Activated CD4-positive, alpha-beta memory T cell treated with anti-CD3 and anti-CD28 coated beads for 36 hours (primary cell): Measurements from ENCODE around the gene IVD. TPM values are rescaled to one million over a fixed set of nuclear protein-coding genes. Genes with fewer than 3 reads are reported as not detected.

Experiments
- CTCF ChIA-PET: fragments of 350-600 bp; sonication (Branson Sonifier 250); formaldehyde crosslinking; loops from one replicate; lab custom pipeline; 2021; ENCODE audit warnings: antibody characterized with exemption, inconsistent platforms; lab: Charles Lee
- POLR2A ChIA-PET: fragments of 350-600 bp; sonication (Branson Sonifier 250); formaldehyde crosslinking; loops from one replicate; lab custom pipeline; 2021; ENCODE audit warnings: antibody characterized with exemption; lab: Charles Lee
- DNase-seq: peaks from one replicate; pipeline ENCODE4 v3.0.0-alpha.2; 2020
- H3K27ac Mint-ChIP-seq: one replicate; pipeline ENCODE4 v1.8.0; 2021; ENCODE audit warnings: mixed read lengths
- H3K27me3 Mint-ChIP-seq: one replicate; pipeline ENCODE4 v1.8.0; 2021; ENCODE audit warnings: mixed read lengths
- H3K36me3 Mint-ChIP-seq: one replicate; pipeline ENCODE4 v1.8.0; 2021; ENCODE audit warnings: mixed read lengths
- H3K4me1 Mint-ChIP-seq: one replicate; pipeline ENCODE4 v1.8.0; 2021; ENCODE audit warnings: low read depth, mixed read lengths
- H3K4me3 Mint-ChIP-seq: one replicate; pipeline ENCODE4 v1.8.0; 2021; ENCODE audit warnings: mild to moderate bottlenecking, mixed read lengths
- H3K9me3 Mint-ChIP-seq: one replicate; pipeline ENCODE4 v1.8.0; 2021; ENCODE audit warnings: mixed read lengths
- intact Hi-C: fragments of 100-400 bp; cut with micrococcal nuclease; formaldehyde crosslinking; loops from one replicate; pipeline ENCODE4 v1.15.1; 2023
- total RNA-seq, 2 experiments: library from RNA; stranded (reverse); gene quantifications; one replicate each; pipeline ENCODE4 v1.2.3, GENCODE V29; 2021

IVD gene
- total RNA-seq, 2 experiments from 2014 or later: 37.3 to 38.7 TPM

- Mint-ChIP-seq H3K36me3 (no peaks in the 10 kb centered on the region), H3K9me3 (no peaks in the 10 kb centered on the region), H3K27me3 (no peaks in the 10 kb centered on the region), H3K4me1 (peaks cover 16% of the 10 kb centered on the region), H3K27ac (no peak overlapping the region), H3K4me3 (no peak overlapping the region)
- DNase-seq: no peak
- CTCF ChIA-PET: interaction anchor here (1.0 to 5.2 kb wide), 6 partner anchors 17 to 56 kb away, joined by 4 to 49 read pairs (median 14); partner anchors contain the start of genes CCDC9B and KNSTRN
- POLR2A ChIA-PET: no interaction called here
- intact Hi-C loops: loop anchor here (5.0 kb wide), 1 partner anchor 71 kb away; no protein-coding TSS in a partner anchor
Observed at GRCh38 chr15:40365624-40366456, 39.8 kb upstream of the IVD start.

GRCh38 chr15:40366457-40367370, 38.9 kb upstream of the IVD start:
- ChIA-PET POLR2A (no interaction called here), CTCF (interaction anchor here (0.7 to 5.2 kb wide), 9 partner anchors 9 to 56 kb away, joined by 3 to 49 read pairs (median 13); partner anchors contain the start of genes CCDC9B, DISP2 and KNSTRN)
- Mint-ChIP-seq H3K4me3 (peak overlapping the region; percentile 71), H3K9me3 (no peaks in the 10 kb centered on the region), H3K4me1 (peaks cover 16% of the 10 kb centered on the region), H3K27me3 (no peaks in the 10 kb centered on the region), H3K36me3 (no peaks in the 10 kb centered on the region), H3K27ac (no peak overlapping the region)
- no peak for DNase-seq
- intact Hi-C loops: loop anchor here (5.0 kb wide), 1 partner anchor 71 kb away; no protein-coding TSS in a partner anchor

DNA sequence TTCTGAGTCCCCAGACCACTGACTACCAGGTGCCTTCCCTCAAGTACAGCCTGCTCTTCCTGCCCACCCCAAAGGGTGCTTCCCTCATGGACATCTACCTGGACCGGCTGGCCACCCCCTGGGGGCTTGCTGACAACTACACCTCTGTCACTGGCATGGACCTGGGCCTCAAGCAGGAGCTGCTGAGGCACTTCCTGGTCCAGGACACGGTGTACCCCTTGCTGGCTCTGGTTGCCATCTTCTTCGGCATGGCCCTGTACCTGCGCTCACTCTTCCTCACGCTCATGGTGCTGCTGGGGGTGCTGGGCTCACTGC, 38.3 kb upstream of the IVD start:
- ChIA-PET POLR2A (interaction anchor here (1.0 kb wide), 1 partner anchor 36 kb away, joined by 3 read pairs; no protein-coding TSS in a partner anchor), CTCF (interaction anchor here (0.7 to 5.2 kb wide), 14 partner anchors 10 to 77 kb away, joined by 3 to 49 read pairs (median 8); partner anchors contain the start of genes CCDC9B, DISP2, IVD and KNSTRN)
- Mint-ChIP-seq H3K4me1 (peaks cover 16% of the 10 kb centered on the region), H3K27me3 (no peaks in the 10 kb centered on the region), H3K27ac (peak overlapping the region; percentile 2), H3K4me3 (peak overlapping the region; percentile 71), H3K9me3 (no peaks in the 10 kb centered on the region), H3K36me3 (no peaks in the 10 kb centered on the region)
- intact Hi-C loops: loop anchor here (5.0 kb wide), 1 partner anchor 70 kb away; no protein-coding TSS in a partner anchor
- DNase-seq: no peak

GRCh38 chr15:40367686-40368611, 37.6 kb upstream of the IVD start:
- Mint-ChIP-seq H3K27me3 (no peaks in the 10 kb centered on the region), H3K4me3 (peak overlapping the region; percentile 71), H3K9me3 (no peaks in the 10 kb centered on the region), H3K4me1 (peaks cover 16% of the 10 kb centered on the region), H3K27ac (peak overlapping the region; percentile 2), H3K36me3 (no peaks in the 10 kb centered on the region)
- POLR2A ChIA-PET: interaction anchor here (1.0 kb wide), 1 partner anchor 36 kb away, joined by 3 read pairs; no protein-coding TSS in a partner anchor
- CTCF ChIA-PET: interaction anchor here (0.7 to 5.2 kb wide), 26 partner anchors 9 to 476 kb away, joined by 3 to 49 read pairs (median 5); partner anchors contain the start of genes CCDC9B, DISP2, INAFM2 and IVD
- intact Hi-C loops: loop anchor here (1.0 to 5.0 kb wide), 6 partner anchors 10 to 69 kb away; partner anchors contain the start of genes DISP2 and IVD
- peak; percentile 93 for DNase-seq

DNA sequence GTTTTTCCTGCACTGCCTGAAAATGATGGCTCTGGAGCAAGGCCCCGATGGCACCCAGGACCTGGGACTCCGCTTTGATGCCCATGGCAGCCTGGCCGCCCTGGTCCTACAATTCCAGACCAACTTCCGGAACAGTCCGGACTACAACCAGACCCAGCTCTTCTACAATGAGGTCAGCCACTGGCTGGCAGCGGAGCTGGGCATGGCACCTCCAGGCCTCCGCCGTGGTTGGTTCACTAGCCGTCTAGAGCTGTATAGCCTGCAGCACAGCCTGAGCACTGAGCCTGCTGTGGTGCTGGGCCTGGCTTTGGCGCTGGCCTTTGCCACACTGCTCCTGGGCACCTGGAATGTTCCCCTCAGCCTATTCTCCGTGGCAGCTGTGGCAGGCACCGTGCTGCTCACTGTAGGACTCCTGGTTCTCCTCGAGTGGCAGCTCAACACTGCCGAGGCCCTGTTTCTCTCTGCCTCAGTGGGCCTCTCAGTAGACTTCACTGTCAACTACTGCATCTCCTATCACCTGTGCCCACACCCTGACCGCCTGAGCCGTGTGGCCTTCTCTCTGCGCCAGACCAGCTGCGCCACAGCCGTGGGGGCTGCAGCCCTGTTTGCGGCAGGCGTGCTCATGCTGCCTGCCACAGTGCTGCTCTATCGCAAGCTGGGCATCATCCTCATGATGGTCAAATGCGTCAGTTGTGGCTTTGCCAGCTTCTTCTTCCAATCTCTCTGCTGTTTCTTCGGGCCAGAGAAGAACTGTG, 36.7 kb upstream of the IVD start:
- Mint-ChIP-seq H3K4me3 (no peak overlapping the region), H3K9me3 (no peaks in the 10 kb centered on the region), H3K4me1 (peaks cover 16% of the 10 kb centered on the region), H3K27me3 (no peaks in the 10 kb centered on the region), H3K27ac (no peak overlapping the region), H3K36me3 (no peaks in the 10 kb centered on the region)
- intact Hi-C loops: loop anchor here (1.0 to 5.0 kb wide), 6 partner anchors 11 to 68 kb away; partner anchors contain the start of genes DISP2 and IVD
- no peak for DNase-seq
- CTCF ChIA-PET: interaction anchor here (0.7 to 5.2 kb wide), 22 partner anchors 8 to 475 kb away, joined by 3 to 49 read pairs (median 4); partner anchors contain the start of genes CCDC9B, DISP2, INAFM2 and KNSTRN
- POLR2A ChIA-PET: interaction anchor here (1.3 to 2.3 kb wide), 2 partner anchors 37 to 326 kb away, joined by 3 to 6 read pairs; partner anchors contain the start of genes IVD and RAD51

DNA sequence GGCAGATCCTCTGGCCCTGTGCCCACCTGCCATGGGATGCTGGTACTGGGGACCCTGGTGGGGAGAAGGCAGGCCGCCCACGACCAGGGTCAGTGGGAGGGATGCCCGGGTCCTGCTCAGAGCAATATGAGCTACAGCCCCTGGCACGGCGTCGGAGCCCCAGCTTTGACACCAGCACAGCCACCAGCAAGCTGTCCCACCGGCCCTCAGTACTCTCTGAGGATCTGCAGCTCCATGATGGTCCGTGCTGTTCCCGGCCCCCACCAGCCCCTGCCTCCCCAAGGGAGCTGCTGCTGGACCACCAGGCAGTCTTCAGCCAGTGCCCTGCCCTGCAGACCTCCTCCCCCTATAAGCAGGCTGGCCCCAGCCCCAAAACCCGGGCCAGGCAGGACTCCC, 36.1 kb upstream of the IVD start:
- intact Hi-C loops: loop anchor here (2.0 to 5.0 kb wide), 2 partner anchors 35 to 68 kb away; partner anchors contain the start of gene IVD
- ChIA-PET POLR2A (interaction anchor here (1.3 to 2.3 kb wide), 2 partner anchors 37 to 325 kb away, joined by 3 to 6 read pairs; partner anchors contain the start of genes IVD and RAD51), CTCF (interaction anchor here (0.9 to 5.2 kb wide), 11 partner anchors 11 to 152 kb away, joined by 3 to 49 read pairs (median 6); partner anchors contain the start of genes CCDC9B, DISP2, KNSTRN and PLCB2)
- Mint-ChIP-seq H3K9me3 (no peaks in the 10 kb centered on the region), H3K4me3 (no peak overlapping the region), H3K27ac (no peak overlapping the region), H3K27me3 (no peaks in the 10 kb centered on the region), H3K4me1 (peaks cover 16% of the 10 kb centered on the region), H3K36me3 (no peaks in the 10 kb centered on the region)
- DNase-seq: no peak

- Mint-ChIP-seq H3K27ac (no peak overlapping the region), H3K4me3 (no peak overlapping the region), H3K4me1 (peaks cover 16% of the 10 kb centered on the region), H3K36me3 (no peaks in the 10 kb centered on the region), H3K9me3 (no peaks in the 10 kb centered on the region), H3K27me3 (no peaks in the 10 kb centered on the region)
- ChIA-PET POLR2A (interaction anchor here (1.3 to 2.3 kb wide), 2 partner anchors 36 to 325 kb away, joined by 3 to 6 read pairs; partner anchors contain the start of genes IVD and RAD51), CTCF (interaction anchor here (0.8 to 5.2 kb wide), 7 partner anchors 15 to 91 kb away, joined by 3 to 49 read pairs (median 6); partner anchors contain the start of genes CCDC9B and PLCB2)
- no peak for DNase-seq
- intact Hi-C loops: loop anchor here (2.0 to 5.0 kb wide), 2 partner anchors 35 to 67 kb away; partner anchors contain the start of gene IVD
Observed at GRCh38 chr15:40369971-40370370, 35.6 kb upstream of the IVD start.

DNA sequence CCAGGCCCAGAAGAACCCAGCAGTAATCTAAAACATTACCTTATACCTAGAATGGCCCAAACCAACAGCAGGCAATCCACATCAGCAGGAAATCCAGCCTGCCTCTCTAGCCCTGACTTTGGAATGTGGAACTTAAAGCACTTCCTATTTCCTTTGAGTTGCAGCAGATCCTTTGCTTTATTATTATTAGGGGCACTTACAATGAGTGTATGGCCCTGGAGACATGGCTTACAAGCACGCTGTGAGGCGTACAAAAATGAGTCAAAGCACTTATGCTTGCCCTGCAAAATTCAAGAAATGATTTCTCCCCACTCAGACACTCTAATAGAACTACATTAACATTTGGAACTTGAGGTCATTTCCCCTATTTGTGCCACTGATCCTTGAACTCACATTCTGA, 32.6 kb upstream of the IVD start:
- Mint-ChIP-seq H3K36me3 (no peaks in the 10 kb centered on the region), H3K27me3 (no peaks in the 10 kb centered on the region), H3K4me1 (no peaks in the 10 kb centered on the region), H3K4me3 (no peak overlapping the region), H3K9me3 (no peaks in the 10 kb centered on the region), H3K27ac (no peak overlapping the region)
- ChIA-PET POLR2A (no interaction called here), CTCF (interaction anchor here (1.5 to 1.8 kb wide), 2 partner anchors 49 to 94 kb away, joined by 4 to 8 read pairs; no protein-coding TSS in a partner anchor)
- intact Hi-C loops: no loop called here
- no peak for DNase-seq

GRCh38 chr15:40377606-40378005, 28.0 kb upstream of the IVD start:
- CTCF ChIA-PET: interaction anchor here (0.8 to 1.5 kb wide), 3 partner anchors 9 to 44 kb away, joined by 3 to 4 read pairs (median 3); no protein-coding TSS in a partner anchor
- Mint-ChIP-seq H3K27ac (no peak overlapping the region), H3K27me3 (no peaks in the 10 kb centered on the region), H3K4me1 (peaks cover 3% of the 10 kb centered on the region), H3K36me3 (no peaks in the 10 kb centered on the region), H3K4me3 (no peak overlapping the region), H3K9me3 (no peaks in the 10 kb centered on the region)
- intact Hi-C loops: no loop called here
- DNase-seq: no peak
- POLR2A ChIA-PET: no interaction called here

DNA sequence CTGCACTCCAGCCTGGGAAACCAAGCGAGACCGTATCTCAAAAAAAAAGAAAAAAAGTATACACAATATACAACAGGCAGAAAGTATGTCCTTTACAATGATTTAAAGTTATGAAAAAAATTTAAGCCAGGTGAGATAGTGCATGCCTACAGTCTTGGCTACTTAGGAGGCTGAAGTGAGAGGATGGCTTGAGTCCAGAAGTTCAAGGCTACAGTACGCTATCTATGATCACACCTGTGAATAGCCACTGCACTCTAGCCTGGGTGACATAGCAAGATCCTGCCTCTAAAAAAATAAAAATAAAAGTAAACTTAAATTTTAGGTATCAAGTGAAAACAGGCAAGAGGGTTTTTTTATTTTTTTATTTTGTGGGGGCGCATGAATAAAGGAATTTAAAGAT, 26.2 kb upstream of the IVD start:
- no peak for DNase-seq
- Mint-ChIP-seq H3K4me3 (no peak overlapping the region), H3K27me3 (no peaks in the 10 kb centered on the region), H3K36me3 (peaks cover 6% of the 10 kb centered on the region), H3K4me1 (peaks cover 10% of the 10 kb centered on the region), H3K27ac (no peak overlapping the region), H3K9me3 (no peaks in the 10 kb centered on the region)
- intact Hi-C loops: no loop called here
- CTCF ChIA-PET: no interaction called here
- POLR2A ChIA-PET: no interaction called here
